ENCODE measurements around the gene QKI.

DNA sequence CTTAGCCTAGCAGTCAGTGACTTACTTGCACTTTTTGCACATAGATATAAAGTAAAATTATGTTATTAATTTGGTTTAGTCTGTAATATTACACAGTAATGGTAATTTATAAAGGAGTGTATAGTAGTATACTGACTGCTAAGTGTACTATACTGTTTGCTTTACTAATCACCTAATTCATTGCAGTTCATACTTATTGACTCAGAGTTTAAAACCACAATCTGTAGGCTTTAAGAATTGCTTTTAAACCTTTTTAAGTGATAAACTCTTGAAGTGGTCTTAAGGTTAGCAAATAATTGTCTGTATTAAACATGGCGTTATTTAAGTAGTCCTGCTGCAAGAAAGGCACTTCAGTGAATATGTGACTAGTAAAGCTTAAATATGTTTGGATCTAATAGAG lies 151.5 kb downstream of the QKI start:
- no peak for TF ChIP-seq POLR2A (IDR thresholded peaks at IDR 0.05)
- TF ChIP-seq CTCF (IDR thresholded peaks at IDR 0.05 in 4 of 5, conservative IDR thresholded peaks at IDR 0.05 in 1 of 5) = no peak

All from gastrocnemius medialis (tissue), 4 donors.